IPS DF 6.9 (cell line): ENCODE measurements around the gene SLC4A1AP.

Experiments used
- DNase-seq: peaks from one replicate; pipeline ENCODE4 v3.0.0-alpha.2; 2013; ENCODE audit warnings: low read depth, low spot score
- H3K27ac ChIP-seq: one replicate; pipeline ENCODE4 v1.5.1; 2013; ENCODE audit warnings: low read length, control low read depth
- H3K27me3 ChIP-seq: 2 replicates; pipeline ENCODE4 v1.6.1; 2013; ENCODE audit warnings: mild to moderate bottlenecking, low read length; ENCODE audit not compliant: control insufficient read depth, insufficient read depth
- H3K36me3 ChIP-seq: 2 replicates; pipeline ENCODE4 v1.6.1; 2013; ENCODE audit warnings: low read length; ENCODE audit not compliant: control insufficient read depth, insufficient read depth
- H3K4me1 ChIP-seq: 2 replicates; pipeline ENCODE4 v1.6.1; 2013; ENCODE audit warnings: low read length; ENCODE audit not compliant: control insufficient read depth, insufficient read depth
- H3K4me3 ChIP-seq: 2 replicates; pipeline ENCODE4 v1.5.1; 2013; ENCODE audit warnings: mild to moderate bottlenecking, low read length
- H3K9me3 ChIP-seq: 2 replicates; pipeline ENCODE4 v1.6.1; 2013; ENCODE audit warnings: low read length, inconsistent platforms; ENCODE audit not compliant: control insufficient read depth, insufficient read depth
- WGBS: extraction: QIAGEN DNeasy Blood & Tissue Kit; methylation state at CpG from one replicate; pipeline ENCODE4 v1.1.7; 2013; ENCODE audit warnings: mixed read lengths, missing lambda C conversion rate; ENCODE audit not compliant: insufficient read length, insufficient coverage; 5-methylcytosine and 5-hydroxymethylcytosine counted together

SLC4A1AP gene

DNA sequence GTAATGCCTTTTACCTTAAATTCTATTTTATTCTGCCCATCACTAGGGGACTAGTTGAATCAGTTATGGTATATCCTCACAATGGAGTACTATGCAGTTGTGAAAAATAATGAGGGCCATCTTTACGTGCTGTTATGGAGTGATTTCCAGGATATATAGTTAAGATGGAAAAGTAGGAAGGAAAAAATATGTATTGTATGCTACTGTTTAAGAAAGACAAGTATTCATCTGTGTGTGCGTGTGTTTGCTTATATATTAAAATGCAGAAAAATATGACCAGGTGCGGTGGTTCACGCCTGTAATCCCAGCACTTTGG lies 75.3 kb downstream of the SLC4A1AP start:
- no CpG with 5 or more reads among the region's 4 CpGs for WGBS
- H3K36me3 ChIP-seq: no peaks in the 10 kb centered on the region
- no peaks in the 10 kb centered on the region for H3K27me3 ChIP-seq
- no peak for DNase-seq
- no peak overlapping the region for H3K4me3 ChIP-seq
- no peak overlapping the region for H3K27ac ChIP-seq
- H3K4me1 ChIP-seq: peaks cover 8% of the 10 kb centered on the region
- H3K9me3 ChIP-seq: no peaks in the 10 kb centered on the region

- Histone ChIP-seq H3K4me1 (no peaks in the 10 kb centered on the region), H3K4me3 (no peak overlapping the region), H3K27me3 (no peaks in the 10 kb centered on the region), H3K9me3 (no peaks in the 10 kb centered on the region), H3K27ac (no peak overlapping the region), H3K36me3 (no peaks in the 10 kb centered on the region)
- no CpG with 5 or more reads among the region's 3 CpGs for WGBS
- no peak for DNase-seq
These were observed 78.0 kb downstream of the SLC4A1AP start for GRCh38 chr2:27741673-27742072.

DNA sequence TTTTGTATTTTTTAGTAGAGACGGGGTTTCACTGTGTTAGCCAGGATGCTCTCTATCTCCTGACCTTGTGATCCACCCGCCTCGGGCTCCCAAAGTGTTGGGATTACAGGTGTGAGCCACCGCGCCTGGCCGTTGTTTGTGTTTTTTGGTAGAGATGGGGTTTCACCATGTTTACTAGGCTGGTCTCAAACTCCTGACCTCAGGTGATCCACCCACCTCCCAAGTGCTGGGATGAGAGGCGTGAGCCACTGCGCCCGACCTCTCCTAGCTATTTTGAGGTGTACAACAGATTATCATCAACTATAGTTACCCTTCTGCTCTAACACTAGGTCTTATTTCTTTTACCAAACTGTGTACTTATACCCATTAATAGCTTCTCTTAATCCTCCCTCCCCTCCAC lies 78.9 kb downstream of the SLC4A1AP start:
- DNase-seq: no peak
- H3K27ac ChIP-seq: no peak overlapping the region
- no peaks in the 10 kb centered on the region for H3K4me1 ChIP-seq
- no peak overlapping the region for H3K4me3 ChIP-seq
- H3K9me3 ChIP-seq: no peaks in the 10 kb centered on the region
- no peaks in the 10 kb centered on the region for H3K27me3 ChIP-seq
- no peaks in the 10 kb centered on the region for H3K36me3 ChIP-seq
- WGBS: no CpG with 5 or more reads among the region's 9 CpGs
